Measurements from ENCODE around the gene TERC.

DNA sequence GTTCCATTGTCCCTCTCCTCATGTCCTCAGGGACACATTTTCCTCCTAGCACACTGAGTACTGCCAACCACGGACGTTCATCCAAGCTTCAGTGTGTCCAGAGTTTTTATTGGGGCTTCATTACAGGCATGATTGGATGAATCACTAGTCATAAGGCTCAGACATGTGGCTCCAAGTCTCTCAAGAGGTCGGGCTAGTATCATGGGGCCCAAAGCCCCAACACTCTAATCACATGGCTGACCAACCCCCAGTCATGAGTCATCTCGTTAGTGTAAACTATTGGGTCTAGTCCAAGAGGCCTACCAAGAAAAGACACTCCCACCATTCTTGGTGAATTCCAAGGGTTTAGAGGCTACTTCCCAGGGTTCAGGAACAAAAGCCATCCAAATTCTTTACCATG is 4.4 kb downstream of the TERC start:
- TF ChIP-seq YY1 (IDR thresholded peaks at IDR 0.05; ENCODE audit: insufficient read depth, insufficient read length), result no peak
- TF ChIP-seq SUZ12 (IDR thresholded peaks at IDR 0.05; ENCODE audit: extremely low read depth, insufficient read depth, insufficient read length), result no peak
